ENCODE measurements around the gene MARCHF10. TPM values are rescaled to one million over a fixed set of nuclear protein-coding genes. Genes with fewer than 3 reads are reported as not detected.

Gene MARCHF10
- total RNA-seq, 2 experiments from 2014 or later = not detected

DNA sequence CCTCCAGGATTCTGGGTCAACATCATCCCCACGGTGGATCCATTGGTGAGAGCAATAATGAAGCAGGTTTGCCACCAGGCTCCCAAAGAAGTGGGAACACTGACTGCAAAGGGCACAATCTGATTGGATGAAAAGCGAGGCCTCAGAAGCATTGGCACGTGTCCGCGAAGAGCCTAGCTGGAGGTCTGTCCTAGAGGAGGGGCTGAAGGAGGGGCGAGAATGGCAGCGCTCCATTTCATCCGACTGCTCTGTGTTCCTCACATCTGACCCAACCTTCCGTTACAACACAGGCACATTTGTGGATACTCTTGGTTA is 100.7 kb downstream of the MARCHF10 start:
- ChIA-PET CTCF (interaction anchor here (0.5 kb wide), 1 partner anchor 14 kb away, joined by 5 read pairs; no protein-coding TSS in a partner anchor), POLR2A (no interaction called here)
- intact Hi-C loops (cut with DNase I, micrococcal nuclease) = loop anchor here in 1 of 2 experiments (10.0 kb wide), 1 partner anchor 357 kb away; no protein-coding TSS in a partner anchor
- Mint-ChIP-seq H3K4me1 (peaks cover 6% of the 10 kb centered on the region), H3K4me3 (no peak overlapping the region), H3K36me3 (ENCODE audit: low read depth) (no peaks in the 10 kb centered on the region), H3K9me3 (ENCODE audit: low read depth) (no peaks in the 10 kb centered on the region), H3K27me3 (peaks cover 35% of the 10 kb centered on the region), H3K27ac (no peak overlapping the region)
- ATAC-seq = no peak
- DNase-seq = no peak

DNA sequence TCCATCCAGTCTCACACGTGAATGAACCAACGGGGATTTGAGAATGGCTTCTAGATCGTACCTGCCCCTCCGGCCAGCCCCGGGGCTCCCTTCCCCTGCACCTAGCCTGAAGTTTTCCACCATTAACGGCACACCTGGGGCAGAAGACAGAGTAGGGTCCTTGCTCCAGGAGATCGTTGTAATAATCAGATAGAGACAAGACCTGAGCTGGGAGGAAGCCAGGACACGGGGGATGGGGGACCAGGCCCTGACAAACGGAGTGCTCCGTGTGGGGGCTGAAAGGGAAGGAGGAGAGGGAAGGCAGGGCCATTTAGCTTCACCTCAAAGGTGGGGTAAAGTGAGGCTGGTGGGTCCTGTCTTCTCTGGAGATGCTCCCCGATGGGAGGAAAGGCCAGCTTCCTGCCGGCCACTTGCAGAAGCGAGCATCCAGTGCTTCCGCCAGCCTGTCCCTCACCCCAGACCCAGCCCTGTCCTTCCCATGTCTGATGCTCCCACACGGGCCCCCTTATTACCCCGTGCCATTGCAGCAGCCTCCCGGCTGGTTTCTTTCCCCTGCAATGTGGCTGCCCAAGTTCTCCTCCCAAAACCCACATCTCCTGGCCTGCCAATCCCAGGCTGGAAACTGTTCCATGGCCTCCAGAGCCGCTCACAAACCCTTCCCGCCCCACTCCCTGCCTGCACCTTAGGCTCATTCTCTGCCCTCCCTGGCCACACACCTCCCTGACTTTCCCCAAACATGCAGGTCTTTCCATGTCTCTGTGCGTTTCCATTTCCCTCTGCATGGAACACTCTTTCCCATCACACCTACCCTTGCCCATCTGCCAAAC is 101.3 kb downstream of the MARCHF10 start:
- Mint-ChIP-seq H3K36me3 (ENCODE audit: low read depth) (no peaks in the 10 kb centered on the region), H3K27ac (no peak overlapping the region), H3K27me3 (peaks cover 37% of the 10 kb centered on the region), H3K9me3 (ENCODE audit: low read depth) (no peaks in the 10 kb centered on the region), H3K4me1 (peaks cover 6% of the 10 kb centered on the region), H3K4me3 (no peak overlapping the region)
- CTCF ChIA-PET = interaction anchor here (0.5 to 0.7 kb wide), 3 partner anchors 13 to 149 kb away, joined by 4 to 5 read pairs (median 4); no protein-coding TSS in a partner anchor
- POLR2A ChIA-PET = no interaction called here
- intact Hi-C loops (cut with DNase I, micrococcal nuclease) = loop anchor here in 1 of 2 experiments (10.0 kb wide), 1 partner anchor 358 kb away; no protein-coding TSS in a partner anchor
- DNase-seq = no peak
- no peak for ATAC-seq

DNA sequence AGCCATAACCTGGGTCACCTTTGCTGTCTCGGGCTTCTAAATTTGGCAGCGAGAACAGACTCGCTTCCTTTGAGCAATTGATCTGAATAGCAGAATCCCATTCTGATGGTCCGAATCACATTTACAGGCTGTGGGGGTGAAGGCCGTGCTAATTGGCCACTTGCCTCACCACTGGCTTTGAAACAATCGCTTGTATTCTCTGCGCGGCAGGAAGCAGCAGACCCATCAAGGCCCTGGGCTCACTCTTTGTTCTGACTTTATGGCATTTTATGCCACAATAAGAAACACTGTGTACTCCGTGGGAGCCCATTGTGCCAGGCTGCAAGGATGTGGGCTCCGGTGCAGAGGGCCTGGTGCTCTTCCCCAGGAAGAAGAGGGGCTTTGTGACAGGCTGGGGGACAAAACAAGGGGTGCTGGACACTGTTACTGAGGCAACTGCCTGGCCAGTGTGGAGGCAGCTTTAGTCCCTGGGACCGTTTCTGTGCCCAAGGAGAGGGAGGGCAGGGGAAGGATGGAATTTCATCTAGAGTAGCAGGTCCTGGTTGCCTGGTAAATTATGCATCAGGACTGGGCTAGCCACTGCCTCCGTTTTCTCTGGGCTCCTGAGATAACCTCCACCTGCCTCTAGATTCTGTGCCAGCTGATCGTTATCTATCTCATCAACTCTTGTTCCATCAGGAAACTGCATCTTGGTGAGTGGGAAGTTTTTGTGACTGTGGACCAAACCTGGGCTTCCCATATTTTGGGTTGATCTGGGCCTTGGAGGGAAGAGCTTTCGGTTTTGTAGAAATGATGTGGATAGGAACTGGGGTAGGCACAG is 102.1 kb downstream of the MARCHF10 start:
- ChIA-PET POLR2A (no interaction called here), CTCF (interaction anchor here (0.6 to 0.8 kb wide), 2 partner anchors 52 to 701 kb away, joined by 4 read pairs; no protein-coding TSS in a partner anchor)
- Mint-ChIP-seq H3K4me1 (peaks cover 6% of the 10 kb centered on the region), H3K9me3 (ENCODE audit: low read depth) (no peaks in the 10 kb centered on the region), H3K4me3 (no peak overlapping the region), H3K36me3 (ENCODE audit: low read depth) (no peaks in the 10 kb centered on the region), H3K27me3 (peaks cover 35% of the 10 kb centered on the region), H3K27ac (no peak overlapping the region)
- DNase-seq = no peak
- ATAC-seq = no peak
- intact Hi-C loops (cut with DNase I, micrococcal nuclease) = loop anchor here in 1 of 2 experiments (10.0 kb wide), 1 partner anchor 359 kb away; no protein-coding TSS in a partner anchor

DNA sequence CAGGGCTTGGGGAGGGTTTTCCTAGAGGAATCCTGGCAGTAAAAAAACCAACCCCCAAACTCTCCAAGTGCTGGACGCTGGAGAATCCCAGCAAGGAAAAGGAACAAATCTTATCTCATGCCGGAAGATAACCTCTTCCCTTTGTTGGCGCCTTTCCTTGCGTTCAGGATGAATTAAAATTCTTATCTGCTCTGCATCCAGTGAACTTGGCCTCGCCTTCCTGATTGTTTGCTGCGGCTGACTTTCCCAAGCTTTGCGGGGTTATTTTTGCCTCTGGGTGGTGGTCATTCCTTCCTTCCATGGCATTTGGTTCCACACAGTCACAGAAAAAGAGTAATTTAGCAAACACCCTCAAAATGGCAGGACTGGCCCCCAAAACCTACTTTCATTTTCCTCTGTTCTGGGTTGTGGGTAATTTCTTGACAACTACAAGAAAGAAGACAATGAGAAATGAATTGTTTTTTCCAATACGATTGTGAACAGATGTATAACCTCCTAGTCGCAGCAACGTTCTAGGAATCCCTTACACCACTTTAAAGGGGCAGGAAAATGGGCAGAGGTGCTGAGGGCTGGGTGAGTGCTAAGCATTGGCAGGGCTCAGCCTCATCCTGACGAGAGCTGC is 102.8 kb downstream of the MARCHF10 start:
- DNase-seq = no peak
- Mint-ChIP-seq H3K27me3 (peaks cover 37% of the 10 kb centered on the region), H3K4me1 (peaks cover 6% of the 10 kb centered on the region), H3K36me3 (ENCODE audit: low read depth) (no peaks in the 10 kb centered on the region), H3K27ac (peak overlapping the region; percentile 4), H3K4me3 (peak overlapping the region; percentile 42), H3K9me3 (ENCODE audit: low read depth) (no peaks in the 10 kb centered on the region)
- ATAC-seq = no peak
- POLR2A ChIA-PET = no interaction called here
- CTCF ChIA-PET = interaction anchor here (0.8 kb wide), 1 partner anchor 702 kb away, joined by 4 read pairs; no protein-coding TSS in a partner anchor
- intact Hi-C loops (cut with DNase I, micrococcal nuclease) = loop anchor here in 1 of 2 experiments (10.0 kb wide), 1 partner anchor 360 kb away; no protein-coding TSS in a partner anchor

DNA sequence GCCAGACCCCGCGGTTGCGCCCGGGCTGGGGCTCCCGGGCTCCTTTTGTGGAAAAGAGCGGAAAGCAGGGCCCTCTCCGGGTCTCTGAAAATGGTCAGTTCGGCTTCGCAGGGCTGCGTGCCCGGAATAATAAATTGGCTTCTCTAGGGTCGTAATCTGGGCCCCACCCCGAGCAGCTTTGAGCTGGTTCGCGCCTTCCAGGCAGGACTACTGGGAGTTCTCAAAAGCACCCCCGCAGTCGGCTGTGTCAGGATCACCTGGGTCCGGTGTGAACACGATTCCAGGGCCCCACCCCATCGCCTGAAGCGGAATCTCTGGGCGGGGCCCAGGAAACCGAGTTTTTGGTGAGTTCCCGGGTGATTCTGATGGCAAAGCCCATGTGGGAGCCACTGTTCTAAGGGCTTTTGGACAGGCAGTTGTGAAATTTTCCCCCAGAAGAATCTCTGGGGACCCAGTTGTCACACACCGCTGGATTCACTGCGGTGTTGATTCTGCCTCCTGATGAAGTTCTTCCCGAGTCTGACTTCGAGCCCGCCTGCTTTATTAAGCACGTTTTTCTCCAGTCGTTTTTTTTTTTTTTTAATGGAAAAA is 103.6 kb downstream of the MARCHF10 start:
- peaks cover 31% of the 10 kb centered on the region for H3K27me3 Mint-ChIP-seq
- no peaks in the 10 kb centered on the region for H3K9me3 Mint-ChIP-seq (ENCODE audit: low read depth)
- no peaks in the 10 kb centered on the region for H3K36me3 Mint-ChIP-seq (ENCODE audit: low read depth)
- intact Hi-C loops (cut with DNase I, micrococcal nuclease) = loop anchor here (1.0 to 10.0 kb wide), 3 partner anchors 360 to 703 kb away; no protein-coding TSS in a partner anchor
- H3K4me1 Mint-ChIP-seq = peaks cover 6% of the 10 kb centered on the region
- no peak for ATAC-seq
- ChIA-PET CTCF (interaction anchor here (0.6 to 0.7 kb wide), 3 partner anchors 18 to 626 kb away, joined by 3 read pairs; no protein-coding TSS in a partner anchor), POLR2A (no interaction called here)
- H3K4me3 Mint-ChIP-seq = peak overlapping the region; percentile 42
- DNase-seq = peak; percentile 16
- no peak overlapping the region for H3K27ac Mint-ChIP-seq

DNA sequence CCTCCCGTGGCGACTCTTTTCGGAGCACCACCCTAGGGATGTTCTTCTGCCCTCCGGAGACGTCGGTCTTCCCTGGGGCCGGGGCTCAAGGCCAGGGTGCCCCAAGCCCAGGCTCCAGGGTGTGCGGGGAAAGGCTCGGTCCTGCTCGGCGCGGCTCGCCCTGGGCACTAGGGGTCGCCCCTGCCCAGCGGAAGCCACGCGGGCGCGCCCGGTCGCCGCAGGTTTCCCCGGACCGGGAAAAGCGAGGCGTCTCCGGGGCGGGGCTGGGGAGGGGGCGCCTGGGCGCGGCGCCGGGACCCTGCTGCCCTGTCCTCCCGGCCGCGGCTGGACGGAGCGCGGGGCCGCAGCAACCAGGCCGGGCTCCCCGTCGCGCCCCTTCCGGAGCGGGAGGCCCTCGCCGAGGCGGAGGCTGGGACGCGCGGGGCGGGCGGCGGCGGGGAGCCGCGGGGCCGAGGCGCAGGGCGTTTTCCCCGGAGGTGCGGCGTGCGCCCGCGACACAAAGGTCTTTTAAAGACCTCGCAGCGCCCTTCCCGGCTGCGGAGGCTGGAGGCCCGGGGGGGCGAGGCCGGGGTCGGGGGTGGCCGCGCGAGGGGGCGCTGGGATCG is 104.2 kb downstream of the MARCHF10 start:
- CTCF ChIA-PET = interaction anchor here (0.6 to 1.0 kb wide), 3 partner anchors 13 to 703 kb away, joined by 3 to 5 read pairs (median 3); no protein-coding TSS in a partner anchor
- intact Hi-C loops (cut with DNase I, micrococcal nuclease) = loop anchor here (1.0 to 10.0 kb wide), 5 partner anchors 20 to 703 kb away; no protein-coding TSS in a partner anchor
- ATAC-seq = peak; percentile 92
- DNase-seq = peak; percentile 81
- Mint-ChIP-seq H3K9me3 (ENCODE audit: low read depth) (no peaks in the 10 kb centered on the region), H3K4me3 (peak overlapping the region; percentile 32), H3K4me1 (peaks cover 6% of the 10 kb centered on the region), H3K36me3 (ENCODE audit: low read depth) (no peaks in the 10 kb centered on the region), H3K27ac (no peak overlapping the region), H3K27me3 (peaks cover 34% of the 10 kb centered on the region)
- POLR2A ChIA-PET = no interaction called here

DNA sequence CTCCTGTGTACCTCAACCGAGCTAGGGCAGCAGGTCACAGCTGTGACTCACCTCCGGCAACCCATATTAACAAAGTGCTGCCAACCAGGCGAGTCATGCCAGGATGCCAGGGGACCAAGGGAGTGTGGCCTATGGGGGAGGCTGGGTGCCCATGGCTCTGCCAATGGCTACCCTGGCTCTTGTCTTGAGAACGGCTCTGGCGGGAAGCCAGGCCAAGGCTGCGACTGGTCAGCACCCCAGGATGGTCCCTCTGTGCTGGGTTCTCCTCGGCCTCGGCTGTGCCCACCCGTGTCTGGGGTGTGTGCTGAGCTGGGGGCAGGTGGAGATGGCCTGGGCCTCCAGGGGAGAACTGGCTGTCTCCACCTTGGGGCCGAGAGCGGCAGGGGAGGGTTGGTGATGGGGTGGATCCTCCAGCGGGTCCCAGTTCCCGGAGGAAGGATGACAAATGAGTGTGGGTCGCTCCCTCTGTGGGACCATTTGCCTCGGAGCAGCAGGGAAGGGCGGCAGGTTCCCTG is 104.8 kb downstream of the MARCHF10 start:
- Mint-ChIP-seq H3K9me3 (ENCODE audit: low read depth) (no peaks in the 10 kb centered on the region), H3K27me3 (peaks cover 34% of the 10 kb centered on the region), H3K36me3 (ENCODE audit: low read depth) (no peaks in the 10 kb centered on the region), H3K4me3 (peak overlapping the region; percentile 32), H3K4me1 (peaks cover 6% of the 10 kb centered on the region), H3K27ac (no peak overlapping the region)
- ChIA-PET POLR2A (no interaction called here), CTCF (interaction anchor here (0.6 to 1.0 kb wide), 6 partner anchors 13 to 704 kb away, joined by 3 to 5 read pairs (median 3); no protein-coding TSS in a partner anchor)
- DNase-seq (peak; percentile 59), ATAC-seq (peak; percentile 72)
- intact Hi-C loops (cut with DNase I, micrococcal nuclease) = loop anchor here (1.0 to 10.0 kb wide), 4 partner anchors 21 to 704 kb away; no protein-coding TSS in a partner anchor

DNA sequence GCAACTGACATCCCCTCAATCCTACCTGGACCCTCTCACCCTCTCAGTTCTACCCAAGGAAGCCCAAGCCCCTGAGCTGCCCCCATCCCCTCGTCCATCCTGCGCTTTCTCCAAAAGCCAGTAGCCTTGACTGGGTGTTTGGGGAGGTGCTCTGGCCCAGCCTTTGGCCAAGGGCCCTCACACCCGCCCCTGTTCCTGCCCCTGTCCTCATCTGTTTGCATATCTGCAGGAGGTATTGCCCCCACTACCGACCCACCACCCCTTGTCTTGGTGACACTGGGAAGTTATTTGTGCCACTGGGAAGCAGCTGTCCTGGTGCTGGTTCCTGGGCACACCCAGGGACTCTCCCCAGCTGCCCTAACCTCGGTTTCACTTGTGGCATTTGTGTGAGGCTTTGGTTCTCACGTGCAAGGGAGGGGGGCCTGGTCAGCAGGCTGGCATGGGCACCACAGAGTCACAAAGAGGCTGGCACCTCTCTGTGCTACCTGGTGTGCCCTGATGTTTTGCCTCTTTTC is 105.3 kb downstream of the MARCHF10 start:
- POLR2A ChIA-PET = no interaction called here
- Mint-ChIP-seq H3K4me1 (peaks cover 6% of the 10 kb centered on the region), H3K4me3 (no peak overlapping the region), H3K9me3 (ENCODE audit: low read depth) (no peaks in the 10 kb centered on the region), H3K27ac (no peak overlapping the region), H3K36me3 (ENCODE audit: low read depth) (no peaks in the 10 kb centered on the region), H3K27me3 (peaks cover 34% of the 10 kb centered on the region)
- CTCF ChIA-PET = interaction anchor here (0.6 to 1.0 kb wide), 6 partner anchors 12 to 704 kb away, joined by 3 to 5 read pairs (median 3); no protein-coding TSS in a partner anchor
- intact Hi-C loops (cut with DNase I, micrococcal nuclease) = loop anchor here (1.0 to 10.0 kb wide), 4 partner anchors 21 to 704 kb away; no protein-coding TSS in a partner anchor
- DNase-seq = no peak
- no peak for ATAC-seq

DNA sequence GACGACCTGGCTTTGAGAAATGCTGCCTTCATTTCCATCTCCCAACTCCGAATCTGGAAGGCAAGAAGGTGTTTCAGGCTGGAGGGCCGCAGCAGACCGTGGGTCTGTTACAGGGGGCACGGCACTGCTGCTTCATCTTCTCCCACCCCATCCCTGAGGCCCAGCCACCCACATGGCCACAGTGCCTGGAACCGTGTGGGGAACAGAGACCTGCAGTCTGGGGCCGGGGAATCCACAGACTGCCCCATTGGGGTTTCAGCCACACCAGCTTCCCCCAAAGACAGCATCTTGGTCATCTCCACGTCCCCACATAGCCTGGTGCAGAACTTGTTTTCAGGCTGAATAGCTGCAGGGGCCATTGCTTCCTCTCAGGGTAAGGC is 106.4 kb downstream of the MARCHF10 start:
- CTCF ChIA-PET = no interaction called here
- POLR2A ChIA-PET = no interaction called here

More for the DNA sequence above, 106.4 kb downstream of the MARCHF10 start:
- Mint-ChIP-seq H3K9me3 (ENCODE audit: low read depth) (no peaks in the 10 kb centered on the region), H3K27ac (no peak overlapping the region), H3K4me1 (peaks cover 6% of the 10 kb centered on the region), H3K27me3 (peaks cover 26% of the 10 kb centered on the region), H3K4me3 (no peak overlapping the region), H3K36me3 (ENCODE audit: low read depth) (no peaks in the 10 kb centered on the region)
- no peak for ATAC-seq
- intact Hi-C loops (cut with DNase I, micrococcal nuclease) = loop anchor here (5.0 to 10.0 kb wide), 2 partner anchors 363 to 706 kb away; no protein-coding TSS in a partner anchor
- DNase-seq = no peak

Measured in activated CD4-positive, alpha-beta T cell treated with anti-CD3 and anti-CD28 coated beads for 36 hours (primary cell).